Natural killer cell (primary cell): ENCODE results near the gene PLXNC1. TPM values are rescaled to one million over a fixed set of nuclear protein-coding genes. Genes with fewer than 3 reads are reported as not detected.

ENCODE experiments used
- ATAC-seq, 3 donors: fragments of 150-1000 bp in 2 of 3; fragments of 200-7000 bp in 1 of 3; cut with Tn5 transposase; 1 replicate in 1 of 3; 2 replicates in 2 of 3; pipeline ENCODE4 v1.10.0; 2021; ENCODE audit warnings: mild to moderate bottlenecking in 2 of 3, moderate library complexity in 2 of 3
- DNase-seq, 2 donors: peaks; one replicate each; pipeline versions ENCODE4 v3.0.0 to v3.0.0-alpha.2; 2013 to 2021; ENCODE audit warnings: mixed read lengths in 1 of 2
- H3K27ac ChIP-seq: one replicate; pipeline ENCODE4 v1.5.1; 2013; ENCODE audit warnings: mild to moderate bottlenecking, low read length
- H3K27me3 ChIP-seq: one replicate; pipeline ENCODE4 v1.6.1; 2013; ENCODE audit warnings: low read length; ENCODE audit not compliant: control insufficient read depth, insufficient read depth
- H3K36me3 ChIP-seq: one replicate; pipeline ENCODE4 v1.6.1; 2013; ENCODE audit warnings: low read length; ENCODE audit not compliant: control insufficient read depth, insufficient read depth
- H3K4me1 ChIP-seq: one replicate; pipeline ENCODE4 v1.6.1; 2013; ENCODE audit warnings: low read length; ENCODE audit not compliant: control insufficient read depth, insufficient read depth
- H3K4me3 ChIP-seq: one replicate; pipeline ENCODE4 v1.5.1; 2013; ENCODE audit warnings: low read length
- H3K9me3 ChIP-seq: one replicate; pipeline ENCODE4 v1.6.1; 2013; ENCODE audit warnings: low read length; ENCODE audit not compliant: control insufficient read depth, insufficient read depth
- H3K27ac Mint-ChIP-seq, 2 donors: one replicate each; pipeline ENCODE4 v1.8.0; 2022; ENCODE audit warnings: mild to moderate bottlenecking in 2 of 2, mixed read lengths in 2 of 2, moderate library complexity in 1 of 2
- H3K27me3 Mint-ChIP-seq, 2 donors: one replicate each; pipeline ENCODE4 v1.8.0; 2022; ENCODE audit warnings: low read depth in 2 of 2, mixed read lengths in 2 of 2
- H3K36me3 Mint-ChIP-seq: one replicate; pipeline ENCODE4 v1.8.0; 2022; ENCODE audit warnings: mixed read lengths
- H3K4me1 Mint-ChIP-seq, 2 donors: one replicate each; pipeline ENCODE4 v1.8.0; 2022; ENCODE audit warnings: mixed read lengths in 2 of 2
- H3K4me3 Mint-ChIP-seq: one replicate; pipeline ENCODE4 v1.8.0; 2022; ENCODE audit warnings: mild to moderate bottlenecking, moderate library complexity, mixed read lengths
- H3K9me3 Mint-ChIP-seq, 2 donors: one replicate each; pipeline ENCODE4 v1.8.0; 2022; ENCODE audit warnings: mixed read lengths in 2 of 2
- WGBS: methylation state at CpG from one replicate; pipeline ENCODE4 v1.1.7; 2013; ENCODE audit warnings: missing lambda C conversion rate; ENCODE audit not compliant: insufficient coverage; 5-methylcytosine and 5-hydroxymethylcytosine counted together
- intact Hi-C: fragments of 100-400 bp; cut with micrococcal nuclease; formaldehyde crosslinking; loops from one replicate; pipeline ENCODE4 v1.14.2; 2022
- total RNA-seq, 4 donors: library from RNA; stranded (reverse); fragments of 120-200 nt in 1 of 4; gene quantifications; one replicate each; pipeline versions ENCODE4 v1.2.3 to v1.2.4, GENCODE V29; 2013 to 2022
- TF ChIP-seq, protein P1 (sequence below): fragments of 200-600 bp; IDR thresholded peaks from one replicate; pipeline ENCODE4 v1.8.0; 2022; ENCODE audit warnings: antibody characterized with exemption

The PLXNC1 gene
- total RNA-seq, 3 donors from 2014 or later (not counting 1 experiment from before 2014, with no cell fraction given) = 22.0 to 30.7 (median 26.5) TPM

DNA sequence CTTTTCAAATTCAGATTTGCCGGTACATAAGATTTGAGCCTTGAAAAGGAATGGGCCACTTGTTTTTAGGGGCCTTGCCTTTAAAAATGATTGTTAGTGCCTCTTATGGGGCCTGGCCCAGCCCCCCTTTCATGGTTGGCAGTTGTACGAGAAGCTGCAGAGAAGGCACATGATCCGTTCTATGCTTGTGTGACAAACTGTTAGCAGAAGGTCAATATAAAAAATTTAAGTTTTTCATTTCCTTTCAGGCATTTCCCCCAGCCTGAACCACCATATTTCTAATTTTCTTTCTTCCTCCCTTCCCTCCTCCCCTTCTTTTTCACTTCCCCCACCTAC is 119.1 kb downstream of the PLXNC1 start:
- Histone ChIP-seq H3K4me3 (no peak overlapping the region), H3K4me1 (peaks cover 52% of the 10 kb centered on the region), H3K27ac (peak overlapping the region; percentile 14), H3K27me3 (no peaks in the 10 kb centered on the region), H3K36me3 (peaks cover 9% of the 10 kb centered on the region), H3K9me3 (no peaks in the 10 kb centered on the region)
- intact Hi-C loops = loop anchor here (10.0 kb wide), 2 partner anchors 63 to 113 kb away; no protein-coding TSS in a partner anchor
- H3K4me3 Mint-ChIP-seq = no peak overlapping the region
- WGBS = 49% methylated on average over 3 of the region's 3 CpGs
- H3K9me3 Mint-ChIP-seq = no peaks in the 10 kb centered on the region
- ATAC-seq (no peak), DNase-seq (no peak)
- H3K36me3 Mint-ChIP-seq = peaks cover 7% of the 10 kb centered on the region
- TF ChIP-seq, protein P1, sequence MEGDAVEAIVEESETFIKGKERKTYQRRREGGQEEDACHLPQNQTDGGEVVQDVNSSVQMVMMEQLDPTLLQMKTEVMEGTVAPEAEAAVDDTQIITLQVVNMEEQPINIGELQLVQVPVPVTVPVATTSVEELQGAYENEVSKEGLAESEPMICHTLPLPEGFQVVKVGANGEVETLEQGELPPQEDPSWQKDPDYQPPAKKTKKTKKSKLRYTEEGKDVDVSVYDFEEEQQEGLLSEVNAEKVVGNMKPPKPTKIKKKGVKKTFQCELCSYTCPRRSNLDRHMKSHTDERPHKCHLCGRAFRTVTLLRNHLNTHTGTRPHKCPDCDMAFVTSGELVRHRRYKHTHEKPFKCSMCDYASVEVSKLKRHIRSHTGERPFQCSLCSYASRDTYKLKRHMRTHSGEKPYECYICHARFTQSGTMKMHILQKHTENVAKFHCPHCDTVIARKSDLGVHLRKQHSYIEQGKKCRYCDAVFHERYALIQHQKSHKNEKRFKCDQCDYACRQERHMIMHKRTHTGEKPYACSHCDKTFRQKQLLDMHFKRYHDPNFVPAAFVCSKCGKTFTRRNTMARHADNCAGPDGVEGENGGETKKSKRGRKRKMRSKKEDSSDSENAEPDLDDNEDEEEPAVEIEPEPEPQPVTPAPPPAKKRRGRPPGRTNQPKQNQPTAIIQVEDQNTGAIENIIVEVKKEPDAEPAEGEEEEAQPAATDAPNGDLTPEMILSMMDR = no peak
- H3K4me1 Mint-ChIP-seq = peaks cover 48 to 71% of the 10 kb centered on the region in 2 donors
- H3K27ac Mint-ChIP-seq = peak overlapping the region in 1 of 2 donors; percentile 83
- no peaks in the 10 kb centered on the region for H3K27me3 Mint-ChIP-seq

DNA sequence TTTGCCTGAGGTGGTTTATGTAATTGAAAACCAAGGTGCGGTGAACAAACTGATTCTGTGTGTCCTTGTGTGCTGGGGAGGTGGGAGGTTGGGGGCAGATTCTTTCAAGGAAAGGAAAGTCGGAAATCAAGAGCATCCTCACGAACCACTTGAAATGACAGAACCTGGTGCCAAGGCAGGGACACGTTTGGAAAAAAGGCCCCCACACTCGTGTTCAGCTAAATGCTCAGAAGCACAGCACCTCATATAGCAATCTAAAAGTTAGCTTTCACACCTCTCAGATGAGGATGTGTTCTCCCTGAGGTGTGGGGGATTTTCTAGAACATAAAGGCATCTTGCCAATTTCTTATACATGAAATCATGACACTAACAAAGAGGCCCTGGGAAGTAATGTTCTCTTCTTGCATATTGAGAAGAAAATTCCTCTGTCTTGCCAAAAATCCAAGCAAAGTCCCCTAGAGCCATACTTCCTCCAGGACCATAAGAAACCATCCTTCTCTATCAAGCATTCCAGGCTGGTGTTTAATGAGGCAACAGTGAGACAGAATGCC is 119.6 kb downstream of the PLXNC1 start:
- ATAC-seq (peak; percentile 61 to 73 (median 68)), DNase-seq (peak in 1 of 2 donors; percentile 18)
- Histone ChIP-seq H3K27me3 (no peaks in the 10 kb centered on the region), H3K9me3 (no peaks in the 10 kb centered on the region), H3K4me1 (peaks cover 47% of the 10 kb centered on the region), H3K4me3 (no peak overlapping the region), H3K27ac (peak overlapping the region; percentile 14), H3K36me3 (peaks cover 9% of the 10 kb centered on the region)
- WGBS = 68% methylated on average over 5 of the region's 5 CpGs
- intact Hi-C loops = loop anchor here (10.0 kb wide), 2 partner anchors 63 to 113 kb away; no protein-coding TSS in a partner anchor
- H3K4me1 Mint-ChIP-seq = peaks cover 43 to 68% of the 10 kb centered on the region in 2 donors
- H3K36me3 Mint-ChIP-seq = peaks cover 7% of the 10 kb centered on the region
- TF ChIP-seq, protein P1 = no peak
- H3K9me3 Mint-ChIP-seq = no peaks in the 10 kb centered on the region
- peak overlapping the region in 1 of 2 donors; percentile 83 for H3K27ac Mint-ChIP-seq
- no peaks in the 10 kb centered on the region for H3K27me3 Mint-ChIP-seq
- no peak overlapping the region for H3K4me3 Mint-ChIP-seq

DNA sequence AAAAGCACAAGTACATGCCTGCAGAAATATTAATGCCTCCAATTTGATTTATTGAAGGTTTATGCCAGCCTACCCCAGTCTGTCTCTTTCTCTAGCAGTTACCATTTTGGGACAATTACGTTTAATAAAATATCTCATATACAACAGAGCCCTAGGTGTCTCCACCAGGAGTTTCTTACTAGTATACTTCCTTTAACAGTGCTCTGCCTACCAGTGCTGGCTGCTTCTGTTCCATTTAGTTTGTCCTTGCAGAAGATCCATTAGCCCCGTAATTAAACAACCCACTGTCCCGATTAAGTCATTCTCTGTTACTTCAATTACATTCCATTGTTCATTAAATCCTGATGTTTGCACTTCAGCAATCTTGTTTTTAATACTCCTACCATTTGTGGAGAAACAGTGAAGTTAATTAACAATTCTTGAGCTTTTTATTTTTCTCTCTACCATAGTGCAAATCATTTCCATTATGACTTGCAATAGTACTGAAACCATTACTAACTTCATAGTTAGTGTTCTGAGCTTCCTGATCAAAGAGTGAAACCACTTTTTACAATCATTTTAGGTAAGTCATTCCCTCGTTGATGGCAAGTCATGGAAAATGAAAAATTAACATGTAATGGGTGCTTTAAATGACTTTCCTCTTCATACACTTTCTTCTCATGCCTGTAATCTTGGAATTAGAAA is 121.1 kb downstream of the PLXNC1 start:
- TF ChIP-seq, protein P1 = no peak
- H3K36me3 ChIP-seq = peaks cover 9% of the 10 kb centered on the region
- DNase-seq = no peak
- no peak for ATAC-seq
- no peak overlapping the region for H3K27ac ChIP-seq
- Mint-ChIP-seq H3K27me3 (no peaks in the 10 kb centered on the region), H3K9me3 (no peaks in the 10 kb centered on the region), H3K27ac (peak overlapping the region in 1 of 2 donors; percentile 27), H3K36me3 (peaks cover 7% of the 10 kb centered on the region), H3K4me1 (peaks cover 37 to 61% of the 10 kb centered on the region in 2 donors), H3K4me3 (no peak overlapping the region)
- H3K4me1 ChIP-seq = peaks cover 33% of the 10 kb centered on the region
- WGBS = 94% methylated on average over 3 of the region's 4 CpGs
- no peak overlapping the region for H3K4me3 ChIP-seq
- no peaks in the 10 kb centered on the region for H3K9me3 ChIP-seq
- intact Hi-C loops = loop anchor here (10.0 kb wide), 2 partner anchors 65 to 115 kb away; no protein-coding TSS in a partner anchor
- no peaks in the 10 kb centered on the region for H3K27me3 ChIP-seq
